Kidney glomerular epithelial cell (primary cell): ENCODE results near the gene BMAL2.

ENCODE experiments used
- DNase-seq: peaks from one replicate; lab custom pipeline; 2025; lab: John Stamatoyannopoulos, UW

BMAL2 gene

GRCh38 chr12:27359578-27360340 is 27.1 kb downstream of the BMAL2 start:
- no peak for DNase-seq

DNA sequence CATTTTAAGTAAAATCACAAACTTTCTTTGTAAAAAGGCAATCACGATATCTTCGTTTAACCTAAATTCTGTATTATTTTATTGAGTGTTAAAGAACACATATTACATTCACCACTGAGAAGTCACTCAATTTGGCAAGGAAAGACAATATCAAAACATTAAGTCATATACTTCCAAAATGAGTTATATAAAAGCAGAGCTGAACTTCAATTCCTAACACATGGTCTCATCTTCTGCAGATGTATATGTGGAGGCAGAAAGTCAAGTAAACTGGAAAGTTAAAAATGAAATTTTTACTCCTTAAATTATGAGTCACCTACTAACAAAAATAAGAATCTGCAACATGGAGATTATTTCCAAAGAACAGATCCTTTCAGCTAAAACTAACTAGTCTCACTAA is 28.7 kb downstream of the BMAL2 start:
- no peak for DNase-seq

DNA sequence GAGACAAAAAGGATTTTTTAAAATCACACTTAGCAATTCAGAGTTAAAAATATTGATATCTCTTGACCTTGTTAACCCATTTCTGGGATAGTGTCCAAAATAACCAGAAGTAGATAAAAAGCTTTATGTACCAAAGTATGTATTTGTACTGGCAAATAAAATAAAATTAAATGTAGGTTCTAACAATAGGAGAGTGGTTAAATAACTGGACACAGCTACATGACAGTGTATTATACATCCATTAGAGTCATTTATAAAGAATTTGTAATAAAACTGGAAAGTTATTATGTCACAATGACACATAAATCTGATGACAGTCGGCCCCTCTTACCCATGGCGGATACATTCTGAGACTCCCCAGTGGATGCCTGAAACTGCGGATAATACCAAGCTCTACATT is 34.0 kb downstream of the BMAL2 start:
- DNase-seq, result no peak

GRCh38 chr12:27367078-27367477 is 34.4 kb downstream of the BMAL2 start:
- no peak for DNase-seq

DNA sequence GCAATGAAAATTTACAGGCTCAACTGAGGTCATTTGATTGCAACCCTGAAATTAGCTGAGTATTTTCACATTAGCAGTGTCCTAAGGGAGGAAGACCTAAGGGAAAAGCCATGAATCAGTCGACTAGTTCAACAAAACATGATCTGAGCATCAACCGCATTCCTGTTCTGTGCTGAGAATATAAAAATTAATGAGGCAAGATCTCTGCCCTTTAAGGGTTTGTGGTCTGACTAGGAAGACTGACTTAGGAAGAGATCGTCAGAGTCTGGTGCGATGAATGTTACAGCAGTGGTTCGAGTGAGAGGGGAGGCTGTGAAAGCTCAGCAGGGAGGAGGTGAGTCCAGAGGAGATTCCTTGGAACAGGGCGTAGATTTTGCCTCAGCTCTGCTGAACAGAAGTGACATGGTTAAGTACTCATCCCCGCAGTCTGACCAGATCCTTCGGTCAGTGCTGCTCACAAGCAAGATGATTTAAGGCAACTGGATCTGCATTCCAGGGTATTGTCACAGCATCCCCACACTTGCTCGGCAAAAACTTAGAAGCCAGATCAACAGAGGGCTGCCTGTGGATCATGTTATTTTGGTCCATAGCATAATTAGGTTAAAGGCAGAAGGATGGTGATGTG is 49.6 kb downstream of the BMAL2 start:
- peak; percentile 94 for DNase-seq
